GM12878 (cell line): ENCODE data around the gene GAS2L3. TPM values are rescaled to one million over a fixed set of nuclear protein-coding genes. Genes with fewer than 3 reads are reported as not detected.

Experiments used
- EP300 ChIP-seq, 2 experiments: fragments of 150-350 bp in 1 of 2; IDR thresholded peaks; 2 replicates each; pipeline ENCODE4 v1.6.1; 2011 to 2012; ENCODE audit warnings: low read depth in 2 of 2, low read length in 2 of 2, borderline replicate concordance in 1 of 2, improper control_type of control experiment in 1 of 2, inconsistent platforms in 1 of 2; ENCODE audit not compliant: control insufficient read depth in 1 of 2
- MTA3 ChIP-seq: IDR thresholded peaks from 2 replicates; pipeline ENCODE4 v1.6.1; 2012; ENCODE audit warnings: low read length, inconsistent platforms, borderline replicate concordance
- MYC ChIP-seq: IDR thresholded peaks from 2 replicates; pipeline ENCODE4 v1.6.1; 2011; ENCODE audit warnings: mild to moderate bottlenecking, low read length, moderate library complexity, inconsistent platforms; ENCODE audit not compliant: insufficient read depth, insufficient replicate concordance, insufficient read length, severe bottlenecking
- NFXL1 ChIP-seq: fragments of 450-650 bp; IDR thresholded peaks from 2 replicates; pipeline ENCODE4 v1.6.1; 2017; ENCODE audit warnings: antibody characterized with exemption, mild to moderate bottlenecking, borderline replicate concordance
- RAD51 ChIP-seq: fragments of 450-650 bp; IDR thresholded peaks from 2 replicates; pipeline ENCODE4 v1.6.1; 2016; ENCODE audit warnings: moderate library complexity, mild to moderate bottlenecking, inconsistent platforms
- RBBP5 ChIP-seq: fragments of 200-600 bp; sonication (generic); conservative IDR thresholded peaks from 2 replicates; pipeline ENCODE4 v1.6.1; 2016
- SIX5 ChIP-seq: IDR thresholded peaks from 2 replicates; pipeline ENCODE4 v1.6.1; 2011; ENCODE audit warnings: mild to moderate bottlenecking, low read depth, low read length, moderate library complexity; ENCODE audit not compliant: severe bottlenecking
- SMC3 ChIP-seq: IDR thresholded peaks from 2 replicates; pipeline ENCODE4 v1.6.1; 2011; ENCODE audit warnings: low read length, improper control_type of control experiment, borderline replicate concordance
- TCF12 ChIP-seq: IDR thresholded peaks from 2 replicates; pipeline ENCODE4 v1.6.1; 2011; ENCODE audit warnings: low read depth, mild to moderate bottlenecking, low read length
- ZBTB40 ChIP-seq: fragments of 450-650 bp; IDR thresholded peaks from 2 replicates; pipeline ENCODE4 v1.6.1; 2016; ENCODE audit warnings: mild to moderate bottlenecking, moderate library complexity, borderline replicate concordance
- ZNF687 ChIP-seq: fragments of 450-650 bp; IDR thresholded peaks from 2 replicates; pipeline ENCODE4 v1.6.1; 2017; ENCODE audit warnings: mild to moderate bottlenecking, moderate library complexity
- polyA plus RNA-seq, 11 experiments: library from polyadenylated mRNA; depleted of rRNA in 4 of 11; unstranded in 6 of 11; stranded (reverse) in 5 of 11; fragments of >200 nt; fragmentation: Nextera tagmentation in 4 of 11; fragmentation: Illumina TruSeq in 1 of 11; extraction: Ambion mirVana in 4 of 11; extraction: Trizol in 1 of 11; gene quantifications; 1 replicate in 1 of 11; 2 replicates in 10 of 11; pipeline versions ENCODE4 v1.2.1 to v1.2.3, GENCODE V29; 2011 to 2016; ENCODE audit warnings: inconsistent platforms in 2 of 11, missing spikeins in 2 of 11, low read depth in 1 of 11
- total RNA-seq, 4 experiments: library from RNA; depleted of rRNA in 3 of 4; stranded (reverse); fragments of >200 nt in 3 of 4; fragmentation: Illumina TruSeq in 1 of 4; extraction: Trizol in 1 of 4; gene quantifications; 2 replicates each; pipeline versions ENCODE4 v1.2.1 to v1.2.3, GENCODE V29; 2013 to 2021
- TF ChIP-seq, protein P1 (sequence below): fragments of 450-650 bp; IDR thresholded peaks from 2 replicates; pipeline ENCODE4 v1.6.1; 2017; ENCODE audit warnings: low read depth, mild to moderate bottlenecking, moderate library complexity
- TF ChIP-seq, protein P2 (sequence below): IDR thresholded peaks from 2 replicates; pipeline ENCODE4 v1.6.1; 2012; ENCODE audit warnings: mild to moderate bottlenecking, low read depth, low read length

GAS2L3 gene
- total and polyA plus RNA-seq, 10 of the 15 experiments (the other 5 are each of a cell fraction or from before 2014, with no cell fraction given): 0.46 to 6.6 (median 2.4) TPM

DNA sequence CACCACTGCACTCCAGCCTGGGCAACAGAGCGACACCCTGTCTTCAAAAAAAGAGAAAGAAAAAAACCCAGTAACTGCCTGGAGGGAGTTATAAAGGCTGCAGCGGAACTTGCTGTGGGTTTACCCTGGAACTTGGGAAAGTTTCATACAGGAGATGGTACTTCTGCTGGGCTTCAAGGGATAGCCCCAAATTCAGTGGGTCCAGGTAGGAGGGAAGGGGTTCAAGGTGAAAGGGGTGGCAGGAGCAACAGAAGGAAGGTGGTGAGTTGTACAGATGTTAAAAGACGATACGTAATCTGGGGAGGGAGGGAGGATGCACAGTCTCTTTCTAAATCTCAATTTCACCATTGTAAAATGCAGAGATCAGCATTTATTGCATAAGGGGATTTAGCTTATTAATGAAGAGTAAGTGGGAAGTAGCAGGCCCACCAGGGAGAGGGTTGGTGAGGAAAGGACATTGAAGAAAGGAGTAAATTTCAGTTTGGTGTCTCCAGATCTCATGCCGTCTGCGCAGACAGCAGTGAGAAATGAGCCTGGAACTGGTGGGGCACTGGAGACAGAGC is 8.5 kb upstream of the GAS2L3 start (continued):
- TF ChIP-seq ZBTB40 (no peak), ZNF687 (no peak), SIX5 (no peak), MTA3 (no peak), RBBP5 (no peak), NFXL1 (no peak), EP300 (IDR thresholded peaks at IDR 0.05; ENCODE audit: borderline replicate concordance in 1 of 2, control insufficient read depth in 1 of 2, low read depth in 2 of 2, low read length in 2 of 2) (no peak), TCF12 (no peak), RAD51 (no peak), MYC (no peak), SMC3 (no peak)
- TF ChIP-seq, protein P1, sequence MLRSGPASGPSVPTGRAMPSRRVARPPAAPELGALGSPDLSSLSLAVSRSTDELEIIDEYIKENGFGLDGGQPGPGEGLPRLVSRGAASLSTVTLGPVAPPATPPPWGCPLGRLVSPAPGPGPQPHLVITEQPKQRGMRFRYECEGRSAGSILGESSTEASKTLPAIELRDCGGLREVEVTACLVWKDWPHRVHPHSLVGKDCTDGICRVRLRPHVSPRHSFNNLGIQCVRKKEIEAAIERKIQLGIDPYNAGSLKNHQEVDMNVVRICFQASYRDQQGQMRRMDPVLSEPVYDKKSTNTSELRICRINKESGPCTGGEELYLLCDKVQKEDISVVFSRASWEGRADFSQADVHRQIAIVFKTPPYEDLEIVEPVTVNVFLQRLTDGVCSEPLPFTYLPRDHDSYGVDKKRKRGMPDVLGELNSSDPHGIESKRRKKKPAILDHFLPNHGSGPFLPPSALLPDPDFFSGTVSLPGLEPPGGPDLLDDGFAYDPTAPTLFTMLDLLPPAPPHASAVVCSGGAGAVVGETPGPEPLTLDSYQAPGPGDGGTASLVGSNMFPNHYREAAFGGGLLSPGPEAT: no peak
- TF ChIP-seq, protein P2, sequence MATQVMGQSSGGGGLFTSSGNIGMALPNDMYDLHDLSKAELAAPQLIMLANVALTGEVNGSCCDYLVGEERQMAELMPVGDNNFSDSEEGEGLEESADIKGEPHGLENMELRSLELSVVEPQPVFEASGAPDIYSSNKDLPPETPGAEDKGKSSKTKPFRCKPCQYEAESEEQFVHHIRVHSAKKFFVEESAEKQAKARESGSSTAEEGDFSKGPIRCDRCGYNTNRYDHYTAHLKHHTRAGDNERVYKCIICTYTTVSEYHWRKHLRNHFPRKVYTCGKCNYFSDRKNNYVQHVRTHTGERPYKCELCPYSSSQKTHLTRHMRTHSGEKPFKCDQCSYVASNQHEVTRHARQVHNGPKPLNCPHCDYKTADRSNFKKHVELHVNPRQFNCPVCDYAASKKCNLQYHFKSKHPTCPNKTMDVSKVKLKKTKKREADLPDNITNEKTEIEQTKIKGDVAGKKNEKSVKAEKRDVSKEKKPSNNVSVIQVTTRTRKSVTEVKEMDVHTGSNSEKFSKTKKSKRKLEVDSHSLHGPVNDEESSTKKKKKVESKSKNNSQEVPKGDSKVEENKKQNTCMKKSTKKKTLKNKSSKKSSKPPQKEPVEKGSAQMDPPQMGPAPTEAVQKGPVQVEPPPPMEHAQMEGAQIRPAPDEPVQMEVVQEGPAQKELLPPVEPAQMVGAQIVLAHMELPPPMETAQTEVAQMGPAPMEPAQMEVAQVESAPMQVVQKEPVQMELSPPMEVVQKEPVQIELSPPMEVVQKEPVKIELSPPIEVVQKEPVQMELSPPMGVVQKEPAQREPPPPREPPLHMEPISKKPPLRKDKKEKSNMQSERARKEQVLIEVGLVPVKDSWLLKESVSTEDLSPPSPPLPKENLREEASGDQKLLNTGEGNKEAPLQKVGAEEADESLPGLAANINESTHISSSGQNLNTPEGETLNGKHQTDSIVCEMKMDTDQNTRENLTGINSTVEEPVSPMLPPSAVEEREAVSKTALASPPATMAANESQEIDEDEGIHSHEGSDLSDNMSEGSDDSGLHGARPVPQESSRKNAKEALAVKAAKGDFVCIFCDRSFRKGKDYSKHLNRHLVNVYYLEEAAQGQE: no peak
